HG02870 (cell line): Measurements from ENCODE around the gene SPP2.
A peak's percentile ranks its signal among the peaks of the same experiment; 100 is the strongest.

ENCODE experiments used
- ATAC-seq: cut with Tn5 transposase; IDR thresholded peaks from one replicate; pipeline ENCODE4 v1.9.1; 2021; ENCODE audit warnings: mild to moderate bottlenecking, moderate library complexity; ENCODE audit not compliant: unreplicated experiment

The SPP2 gene

GRCh38 chr2:234091432-234091879 lies 41.0 kb downstream of the SPP2 start:
- ATAC-seq, result no peak

- no peak for ATAC-seq
These were observed 41.4 kb downstream of the SPP2 start for GRCh38 chr2:234091883-234092282.

- no peak for ATAC-seq
These were observed 41.8 kb downstream of the SPP2 start for GRCh38 chr2:234092344-234092743.

- no peak for ATAC-seq
These were observed 44.8 kb downstream of the SPP2 start for GRCh38 chr2:234095301-234095700.

GRCh38 chr2:234096164-234096563 lies 45.7 kb downstream of the SPP2 start:
- no peak for ATAC-seq

- no peak for ATAC-seq
These were observed 48.2 kb downstream of the SPP2 start for GRCh38 chr2:234098681-234099080.

GRCh38 chr2:234099266-234099665 lies 48.8 kb downstream of the SPP2 start:
- ATAC-seq, result peak; percentile 48

- ATAC-seq, result no peak
These were observed 50.2 kb downstream of the SPP2 start for GRCh38 chr2:234100686-234101085.

- ATAC-seq, result no peak
These were observed 51.6 kb downstream of the SPP2 start for GRCh38 chr2:234102112-234102511.

GRCh38 chr2:234107861-234108260 lies 57.4 kb downstream of the SPP2 start:
- ATAC-seq, result no peak

GRCh38 chr2:234109321-234109720 lies 58.8 kb downstream of the SPP2 start:
- ATAC-seq, result no peak

GRCh38 chr2:234110219-234110618 lies 59.7 kb downstream of the SPP2 start:
- ATAC-seq, result no peak

- no peak for ATAC-seq
These were observed 61.0 kb downstream of the SPP2 start for GRCh38 chr2:234111523-234111922.

GRCh38 chr2:234116010-234116409 lies 65.5 kb downstream of the SPP2 start:
- no peak for ATAC-seq

- ATAC-seq, result no peak
These were observed 71.5 kb downstream of the SPP2 start for GRCh38 chr2:234121999-234122398.

GRCh38 chr2:234125451-234126145 lies 75.1 kb downstream of the SPP2 start:
- no peak for ATAC-seq

GRCh38 chr2:234126146-234126470 lies 75.6 kb downstream of the SPP2 start:
- no peak for ATAC-seq
